ENCODE results near the gene MYOZ1.
A peak's percentile ranks its signal among the peaks of the same experiment; 100 is the strongest.
"Not testable (repeated sequence)": the region's sequence is repeated elsewhere in the genome, so short reads cannot be mapped to it uniquely, and the experiment has no call there.

Gene MYOZ1, protein sequence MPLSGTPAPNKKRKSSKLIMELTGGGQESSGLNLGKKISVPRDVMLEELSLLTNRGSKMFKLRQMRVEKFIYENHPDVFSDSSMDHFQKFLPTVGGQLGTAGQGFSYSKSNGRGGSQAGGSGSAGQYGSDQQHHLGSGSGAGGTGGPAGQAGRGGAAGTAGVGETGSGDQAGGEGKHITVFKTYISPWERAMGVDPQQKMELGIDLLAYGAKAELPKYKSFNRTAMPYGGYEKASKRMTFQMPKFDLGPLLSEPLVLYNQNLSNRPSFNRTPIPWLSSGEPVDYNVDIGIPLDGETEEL

DNA sequence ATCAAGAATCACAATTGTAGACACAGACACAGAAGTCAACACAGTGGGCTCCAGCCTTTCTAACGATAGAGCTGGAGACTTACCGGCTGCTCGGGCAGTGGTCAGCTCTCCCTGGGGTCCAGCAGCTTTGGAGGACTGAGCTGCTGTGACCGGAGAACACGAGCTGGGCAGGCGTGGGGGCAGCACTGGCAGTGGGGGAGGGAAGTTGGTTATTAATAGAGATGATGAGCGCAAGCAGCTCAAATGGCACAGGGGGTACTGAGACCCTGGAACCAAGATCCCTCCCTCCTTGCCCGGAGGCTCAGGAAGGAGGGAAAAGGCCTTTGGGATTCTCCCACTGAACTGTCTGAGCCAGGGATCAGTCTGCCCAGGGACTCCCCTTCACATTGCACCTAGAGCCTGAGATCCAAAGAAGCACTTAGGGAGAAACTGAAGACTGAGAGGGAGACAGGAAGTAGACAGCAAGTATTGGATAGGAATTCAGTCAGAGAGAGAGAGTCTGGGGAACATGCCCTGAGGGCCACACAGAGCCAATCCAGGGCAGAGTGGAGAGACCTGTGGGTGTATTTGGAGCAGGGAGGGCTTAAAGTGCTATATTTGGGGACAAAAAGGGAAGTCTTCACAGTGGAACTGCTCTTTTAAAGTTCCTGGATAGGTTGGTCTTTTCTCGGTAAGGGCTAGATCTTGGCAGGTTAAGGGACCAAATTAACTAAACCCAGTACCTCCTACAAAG is at the start of gene MYOZ1:
MYOZ1 (minus strand) TSS at position 147 of the 733 bp plus-strand sequence. CDS start 1,457 bp downstream, outside the sequence.
- DNase-seq (ENCODE audit: low spot score) = no peak

DNA sequence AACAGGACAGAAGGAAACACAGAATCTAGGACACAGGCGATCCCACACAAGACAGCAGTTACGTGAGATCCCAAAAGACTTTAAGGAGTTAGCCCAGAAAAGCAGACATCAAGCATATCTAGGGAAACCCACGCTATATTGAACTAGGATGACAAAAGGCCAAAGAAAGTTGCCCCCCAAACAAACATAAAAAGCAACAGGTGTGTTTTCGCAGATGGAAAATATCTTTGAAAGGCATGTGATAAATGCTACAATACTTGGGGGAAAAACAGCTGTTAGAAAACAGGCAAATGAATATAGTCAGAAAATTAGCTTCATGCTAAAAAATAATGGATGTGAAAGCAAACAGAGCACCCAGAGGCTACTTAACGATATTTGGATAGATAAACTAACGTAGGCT is 49.5 kb upstream of the MYOZ1 start:
- DNase-seq (ENCODE audit: low spot score) = not testable (repeated sequence)

DNA sequence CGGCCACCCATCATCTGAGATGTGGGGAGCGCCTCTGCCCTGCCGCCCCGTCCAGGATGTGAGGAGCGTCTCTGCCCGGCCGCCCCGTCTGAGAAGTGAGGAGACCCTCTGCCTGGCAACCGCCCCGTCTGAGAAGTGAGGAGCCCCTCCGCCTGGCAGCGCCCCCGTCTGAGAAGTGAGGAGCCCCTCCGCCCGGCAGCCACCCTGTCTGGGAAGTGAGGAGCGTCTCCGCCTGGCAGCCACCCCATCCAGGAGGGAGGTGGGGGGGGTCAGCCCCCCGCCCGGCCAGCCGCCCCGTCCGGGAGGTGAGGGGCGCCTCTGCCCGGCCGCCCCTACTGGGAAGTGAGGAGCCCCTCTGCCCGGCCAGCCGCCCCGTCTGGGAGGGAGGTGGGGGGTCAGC is 48.3 kb upstream of the MYOZ1 start:
- not testable (repeated sequence) for DNase-seq (ENCODE audit: low spot score)

DNA sequence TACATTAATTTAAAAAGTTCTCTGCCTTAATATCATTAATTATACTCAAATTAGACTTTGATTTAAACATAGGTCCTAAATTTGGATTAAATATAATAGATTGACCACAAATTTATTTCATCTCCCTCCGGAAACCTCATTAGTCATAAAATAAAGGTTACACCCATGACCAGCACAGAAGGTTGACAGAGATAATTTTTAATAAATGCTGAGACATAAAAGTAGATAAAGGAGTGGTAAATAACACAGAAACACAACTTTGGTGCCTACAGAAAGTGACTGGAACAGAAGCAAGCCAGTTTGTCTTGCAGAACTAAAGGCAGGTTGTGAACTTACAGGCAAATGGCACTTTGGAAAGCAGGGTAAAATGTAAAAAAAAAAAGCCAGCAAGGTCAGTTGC is 46.4 kb upstream of the MYOZ1 start:
- DNase-seq (ENCODE audit: low spot score) = not testable (repeated sequence)

DNA sequence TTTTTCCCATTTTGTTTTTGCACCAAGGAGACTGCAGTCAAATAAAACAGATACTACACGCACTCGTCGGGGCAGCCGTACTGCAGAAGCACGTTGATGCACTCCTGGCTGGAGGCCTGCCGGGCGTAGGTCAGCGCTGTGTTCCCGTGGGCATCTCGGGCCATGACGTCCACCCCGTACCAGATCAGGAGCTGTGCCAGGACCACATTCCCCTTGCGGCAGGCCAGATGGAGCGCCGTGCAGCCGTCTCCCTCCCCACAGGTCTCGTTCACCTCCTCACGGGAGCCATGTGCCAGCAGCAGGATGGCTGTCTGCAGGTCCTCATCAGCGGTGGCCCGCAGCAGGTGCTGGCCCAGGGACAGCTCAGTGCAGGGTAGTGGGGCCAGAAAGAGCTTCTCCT is 33.3 kb upstream of the MYOZ1 start:
- not testable (repeated sequence) for DNase-seq (ENCODE audit: low spot score)

DNA sequence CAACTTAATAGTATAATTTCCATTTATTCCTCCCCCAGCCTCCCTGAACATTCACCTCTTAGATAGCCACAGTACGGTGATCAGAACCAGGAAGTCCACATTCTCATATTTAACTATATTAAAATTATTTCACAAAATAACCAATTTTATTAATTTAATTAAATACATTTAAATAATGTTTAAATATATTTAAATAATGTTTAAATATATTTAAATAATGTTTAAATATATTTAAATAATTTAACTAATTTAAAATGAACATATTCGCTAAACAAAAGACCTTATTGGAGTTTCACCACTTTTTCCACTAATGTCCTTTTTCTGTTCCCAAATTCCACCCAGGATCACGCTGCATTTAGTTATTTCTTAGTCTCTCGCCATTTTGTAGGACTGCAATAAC is 27.1 kb upstream of the MYOZ1 start:
- not testable (repeated sequence) for DNase-seq (ENCODE audit: low spot score)

DNA sequence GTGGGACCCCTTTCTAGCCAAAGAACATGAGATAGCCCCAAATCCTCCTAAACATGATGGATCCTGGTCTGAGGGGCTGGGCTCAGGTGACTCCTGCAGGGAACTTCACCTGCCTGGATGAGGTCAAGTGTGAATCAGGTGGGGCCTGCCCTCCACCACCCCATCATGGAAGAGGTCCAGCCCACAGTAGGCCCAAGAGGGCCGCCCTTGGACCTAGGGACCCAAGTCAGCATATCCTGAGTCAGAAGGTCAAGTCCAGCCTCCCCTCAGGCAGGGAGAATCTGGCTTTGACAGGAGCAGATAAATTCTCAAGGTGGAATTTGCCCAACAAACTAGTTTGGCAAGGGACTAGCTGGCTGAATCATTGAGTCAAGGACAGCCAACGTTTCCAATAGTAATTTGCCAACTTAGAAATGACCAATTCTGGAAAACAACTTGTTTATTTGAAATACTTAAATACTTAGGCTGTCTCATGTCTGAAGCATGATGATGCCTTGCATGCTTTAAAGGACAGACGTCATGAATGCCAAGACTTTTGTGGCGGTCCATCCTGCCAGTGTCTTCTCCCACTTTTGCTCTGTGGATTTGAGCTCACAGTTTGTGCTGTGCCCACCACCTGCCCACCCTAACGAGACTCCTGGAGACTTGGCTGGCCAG is 25.0 kb upstream of the MYOZ1 start:
- DNase-seq (ENCODE audit: low spot score) = not testable (repeated sequence)

DNA sequence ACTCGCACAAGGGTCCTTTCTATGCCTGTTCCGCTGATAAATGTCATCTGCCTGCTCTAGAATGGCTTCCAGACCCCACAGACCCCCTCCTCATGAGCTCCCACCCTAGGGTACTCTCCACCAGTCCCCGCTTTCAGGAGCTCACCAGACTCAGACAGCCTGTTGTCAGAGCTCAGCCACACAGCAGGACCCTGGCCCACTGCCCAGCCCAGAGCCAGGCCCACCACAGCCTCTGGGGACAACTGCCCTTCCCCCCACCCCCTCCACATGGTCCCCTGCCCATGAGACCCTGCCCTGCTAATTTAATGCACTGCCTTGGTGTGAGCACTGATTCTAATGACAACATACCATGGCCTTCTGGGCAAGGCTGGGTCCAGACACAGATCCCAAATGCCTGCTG is 24.3 kb upstream of the MYOZ1 start:
- DNase-seq (ENCODE audit: low spot score) = not testable (repeated sequence)

DNA sequence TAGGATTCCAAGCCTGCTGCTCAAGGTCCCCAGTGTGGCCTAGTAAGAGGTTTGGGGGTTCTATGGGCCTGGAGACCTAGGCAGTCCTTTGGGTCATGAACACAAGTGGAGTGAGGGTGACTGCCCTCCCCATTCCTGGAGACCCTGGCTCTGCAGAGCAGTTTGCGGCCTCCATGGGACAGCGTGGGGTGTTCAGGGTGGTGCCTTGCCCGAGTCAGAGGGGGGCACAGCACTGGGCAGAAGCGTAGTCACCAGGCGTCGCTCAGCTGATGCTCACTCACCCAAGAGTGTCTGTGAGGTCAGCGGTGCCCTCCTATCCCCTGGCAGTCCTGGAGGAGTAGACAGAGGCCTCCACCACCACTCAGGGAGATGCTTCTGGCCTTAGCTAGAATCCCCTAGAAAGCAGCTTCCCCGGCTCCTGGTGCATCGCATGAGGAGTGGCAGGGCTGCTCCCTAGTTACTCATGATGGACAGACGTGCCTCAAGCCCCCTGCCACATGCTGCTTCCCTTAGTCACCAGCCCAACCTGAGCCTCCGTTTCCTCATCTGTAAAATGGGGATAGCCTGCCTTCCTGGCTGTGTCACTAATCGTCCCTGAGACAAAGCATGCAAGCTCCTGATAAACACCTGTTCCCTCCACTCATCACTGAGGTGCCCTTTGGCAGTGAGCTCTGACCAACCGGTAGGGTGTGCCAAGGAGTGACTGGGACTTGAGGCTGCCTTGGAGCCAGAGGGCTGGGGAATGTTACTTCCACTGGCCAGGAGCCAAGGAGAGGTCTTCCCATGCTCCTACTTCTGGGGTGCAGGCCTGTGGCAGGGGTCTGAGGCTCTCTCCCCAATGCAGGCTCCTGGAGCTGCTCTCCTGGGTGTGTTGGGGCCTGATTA is 23.1 kb upstream of the MYOZ1 start:
- not testable (repeated sequence) for DNase-seq (ENCODE audit: low spot score)

DNA sequence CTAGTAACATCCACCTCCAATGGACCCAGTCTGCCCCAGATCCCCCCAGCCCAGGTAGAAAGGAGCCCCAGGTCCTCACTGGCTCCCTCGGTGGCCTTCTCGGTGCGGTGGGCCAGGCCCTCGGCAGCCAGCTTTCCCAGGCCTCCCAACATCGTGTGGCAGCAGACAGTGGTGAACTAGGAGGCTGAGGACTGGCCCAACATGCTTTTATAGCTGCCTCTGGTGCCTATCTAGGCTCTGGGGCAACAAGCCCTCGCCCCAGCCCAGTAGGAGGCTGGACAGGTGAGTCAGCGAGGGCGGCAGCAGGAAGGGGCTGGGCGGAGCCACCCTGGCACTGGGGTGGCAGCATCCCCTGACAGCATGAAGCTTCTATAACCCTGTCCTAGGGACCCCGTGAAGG is 22.3 kb upstream of the MYOZ1 start:
- not testable (repeated sequence) for DNase-seq (ENCODE audit: low spot score)

DNA sequence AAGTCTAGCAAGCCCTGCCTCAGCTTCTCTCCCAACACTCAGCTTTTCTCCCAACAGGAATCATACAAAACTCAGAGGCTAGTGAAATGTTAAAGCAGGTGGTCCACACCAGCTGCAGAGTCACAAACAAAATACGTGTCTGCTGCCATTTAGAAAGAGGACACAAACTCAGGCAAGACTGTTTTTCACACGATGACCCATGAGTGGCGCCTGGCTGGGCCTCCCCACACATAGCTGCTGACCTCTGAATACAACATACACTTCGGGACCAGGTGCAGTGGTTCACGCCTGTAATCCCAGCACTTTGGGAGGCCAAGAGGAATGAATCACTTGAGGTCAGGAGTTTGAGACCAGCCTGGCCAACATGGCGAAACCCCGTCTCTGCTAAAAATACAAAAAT is 21.4 kb upstream of the MYOZ1 start:
- not testable (repeated sequence) for DNase-seq (ENCODE audit: low spot score)

DNA sequence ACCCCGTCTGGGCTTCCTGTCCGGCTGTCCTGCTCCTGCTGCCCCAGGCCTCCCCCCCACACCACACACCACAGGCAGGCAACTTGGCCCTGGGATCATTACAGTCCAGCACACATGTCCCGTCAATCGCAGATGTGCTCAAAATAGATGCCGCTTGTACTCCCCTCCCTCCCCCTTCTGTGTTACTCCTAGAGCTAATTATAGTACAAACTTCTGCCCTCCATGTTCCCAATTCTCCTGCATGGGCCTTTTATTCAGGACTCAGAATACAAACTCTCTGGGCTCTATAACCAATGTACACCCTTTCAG is 14.7 kb upstream of the MYOZ1 start, which contains the start of gene SYNPO2L:
SYNPO2L (minus strand) TSS at position 40 of the 309 bp plus-strand sequence. CDS start 107 bp downstream, outside the sequence.
- no peak for DNase-seq (ENCODE audit: low spot score)

DNA sequence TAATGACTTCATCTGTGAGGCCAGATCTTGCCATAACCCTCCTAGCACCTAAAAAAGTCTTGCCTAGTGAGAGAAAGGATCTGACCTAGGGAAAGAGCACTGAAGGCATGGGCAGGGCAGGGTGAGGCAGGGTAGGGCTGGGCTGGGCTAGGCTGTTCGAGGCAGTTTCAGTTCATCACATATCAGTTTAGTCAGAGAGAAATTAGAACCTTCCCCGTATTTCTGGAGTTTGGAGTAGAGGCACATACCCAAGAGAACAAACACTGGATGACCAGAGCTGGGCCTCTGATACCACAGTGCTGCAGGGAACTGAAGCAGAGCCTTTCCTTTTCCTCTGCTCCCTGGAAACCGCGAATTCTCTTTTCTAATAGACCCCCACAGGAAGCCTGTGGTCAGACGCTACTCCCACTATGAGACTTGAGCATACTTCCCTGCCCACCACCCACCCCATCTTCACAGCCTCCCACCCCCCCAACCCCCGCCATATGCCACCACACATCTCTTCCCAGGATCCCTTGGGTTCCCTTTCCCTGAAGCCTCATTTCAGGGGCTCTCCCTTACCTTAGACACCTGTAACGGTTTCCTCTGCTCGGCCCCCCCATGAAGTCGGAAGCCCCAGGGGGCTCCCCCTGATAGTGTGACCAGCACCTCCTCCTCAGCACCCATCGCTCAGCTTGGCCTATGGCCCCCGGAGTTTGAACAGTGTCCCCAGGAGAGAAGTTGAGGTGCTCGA is 14.1 kb upstream of the MYOZ1 start:
- no peak for DNase-seq (ENCODE audit: low spot score)

DNA sequence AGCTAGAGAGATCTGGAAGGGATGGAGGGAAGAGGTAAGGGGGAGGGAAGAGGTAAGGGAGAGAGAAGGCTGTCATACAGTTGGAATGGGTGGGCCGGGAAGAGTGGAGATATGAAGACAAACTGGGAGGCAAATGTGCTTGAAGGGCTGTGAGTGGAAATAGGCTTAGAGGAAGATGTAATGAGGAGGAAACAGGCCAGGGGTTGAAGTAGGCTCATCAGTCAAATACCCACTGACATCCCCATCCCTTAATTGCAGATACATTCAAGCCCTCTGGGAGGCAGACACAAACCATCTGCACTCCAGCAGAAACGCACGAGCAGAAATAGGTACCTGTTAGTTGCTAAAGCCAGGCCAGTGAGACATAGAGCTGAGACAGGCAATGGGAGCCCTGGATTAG is 12.4 kb upstream of the MYOZ1 start:
- no peak for DNase-seq (ENCODE audit: low spot score)

DNA sequence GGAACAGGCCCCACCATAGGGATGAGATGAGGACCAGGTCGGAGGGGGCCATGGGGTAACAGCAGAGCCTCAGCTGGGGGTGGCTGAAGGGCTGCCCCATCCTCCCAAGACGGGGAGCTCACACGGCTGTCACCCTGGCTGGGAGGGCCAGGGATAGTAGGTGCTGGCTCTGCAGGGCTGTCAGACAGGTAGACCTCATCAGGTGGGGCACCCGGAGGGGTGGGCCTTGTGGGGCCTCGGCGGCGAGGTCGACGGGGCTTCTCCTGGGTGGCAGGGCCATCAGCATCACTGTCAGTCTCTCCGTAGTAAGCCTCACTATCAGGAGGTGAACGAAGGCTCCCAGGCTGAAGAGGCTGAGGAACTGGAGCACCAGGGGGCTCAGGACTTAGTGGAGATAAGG is 11.9 kb upstream of the MYOZ1 start:
- no peak for DNase-seq (ENCODE audit: low spot score)

DNA sequence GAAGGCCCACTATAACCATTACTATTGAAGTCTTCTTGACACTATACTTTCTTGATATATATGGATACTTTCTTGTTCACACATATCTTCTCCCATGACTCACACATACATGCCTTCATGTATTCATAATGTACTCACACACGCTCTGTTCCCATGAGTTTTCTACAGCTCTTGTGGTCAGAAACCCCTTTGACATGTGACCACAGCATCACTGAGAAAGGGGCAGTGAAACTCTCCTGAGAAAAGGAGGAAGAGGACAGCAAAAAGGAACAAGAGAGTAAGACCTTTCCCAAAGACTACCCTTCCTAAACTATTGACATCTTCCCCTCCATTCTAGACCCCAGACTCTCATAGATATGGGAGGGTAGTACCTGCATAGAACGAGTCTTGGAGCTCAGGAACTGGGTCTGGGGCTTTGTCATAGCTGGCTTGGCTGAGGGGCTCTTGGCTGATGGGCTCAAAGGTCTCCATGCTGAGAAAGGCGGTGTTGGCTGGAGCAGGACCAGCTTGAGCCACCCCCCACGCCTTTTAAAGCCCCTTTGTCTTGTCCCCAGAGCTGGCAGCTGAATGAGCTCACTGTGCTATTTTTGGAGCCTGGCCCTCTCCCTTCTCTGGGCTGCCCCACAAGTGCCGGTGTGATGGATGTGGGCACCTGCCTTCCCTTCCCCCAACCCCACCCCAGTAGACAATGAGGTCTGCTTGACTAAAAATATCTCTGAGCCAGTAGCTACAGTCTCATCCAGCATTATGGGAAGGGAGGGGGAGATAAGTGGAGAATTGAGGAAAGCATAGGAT is 9.5 kb upstream of the MYOZ1 start:
- peak; percentile 72 for DNase-seq (ENCODE audit: low spot score)

DNA sequence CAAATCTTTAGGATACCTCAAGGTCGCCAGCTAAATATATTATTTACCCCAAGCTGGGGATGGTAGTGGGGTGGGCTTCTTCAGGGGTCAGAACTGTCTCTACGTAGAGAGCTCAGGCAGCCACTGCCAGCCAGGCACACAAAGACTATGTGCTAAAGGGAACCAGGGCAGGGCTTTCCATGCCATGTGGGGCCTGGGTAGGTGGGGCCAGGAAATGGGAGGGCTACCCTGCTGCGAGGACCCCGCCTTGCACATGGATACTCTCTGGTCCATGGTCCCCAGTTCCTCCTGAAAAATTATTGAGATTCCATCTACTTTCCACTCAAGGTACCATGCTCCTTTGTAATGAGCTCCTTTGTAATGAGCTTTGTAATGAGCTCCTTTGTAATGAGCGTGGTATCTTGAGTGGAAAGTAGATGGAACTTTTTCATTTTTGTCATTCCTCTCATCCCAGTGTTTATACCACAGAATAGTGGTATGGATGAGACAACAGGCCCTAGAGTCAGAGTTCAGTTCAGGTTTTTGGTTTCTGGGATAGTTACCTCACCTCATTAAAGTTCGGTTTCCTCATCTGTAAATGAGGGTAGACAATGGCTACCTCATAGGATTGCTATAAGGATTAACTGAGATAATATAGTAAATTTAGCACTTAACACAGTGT is 8.7 kb upstream of the MYOZ1 start:
- DNase-seq (ENCODE audit: low spot score) = no peak

DNA sequence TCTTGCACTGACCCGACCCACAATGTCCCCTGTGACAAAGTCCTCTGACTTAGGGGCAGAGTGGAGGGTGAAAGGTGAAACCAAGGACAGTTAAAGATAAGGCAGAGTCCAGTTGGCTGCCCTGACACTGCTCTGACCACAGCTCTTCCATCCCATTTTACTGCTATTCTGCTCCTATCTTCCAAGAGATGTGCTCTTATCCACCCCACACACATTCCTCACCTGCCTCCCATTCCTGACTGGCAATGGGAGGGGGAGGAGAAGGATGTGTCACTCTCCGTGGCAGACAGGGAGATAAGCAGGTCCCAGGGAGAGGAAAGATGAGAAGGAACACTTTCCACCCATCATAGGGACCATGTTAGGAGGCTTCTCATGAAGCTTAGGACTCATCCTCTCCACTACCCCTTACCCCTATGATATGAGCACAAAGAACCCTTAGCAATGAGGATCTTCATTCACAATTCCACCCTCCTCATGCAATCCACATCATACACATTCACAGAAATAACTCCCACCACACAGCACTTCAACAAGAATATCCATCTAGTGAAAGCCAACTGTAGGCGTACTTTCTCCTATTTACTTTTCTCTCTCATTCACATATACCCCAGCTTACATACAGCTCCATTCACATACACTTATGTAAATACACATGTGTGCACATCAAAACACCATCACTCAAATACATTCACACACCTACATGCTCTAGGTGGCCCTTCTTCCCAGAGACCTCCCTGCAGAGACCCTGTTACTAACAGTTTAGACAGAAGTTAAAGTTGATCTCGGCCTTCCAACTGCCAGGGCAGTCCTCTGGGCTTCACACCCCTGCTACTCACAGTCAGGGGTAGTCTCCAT is 7.9 kb upstream of the MYOZ1 start:
- DNase-seq (ENCODE audit: low spot score) = no peak
